GM19239 (cell line): ENCODE measurements around the gene UPK3A.
A peak's percentile ranks its signal among the peaks of the same experiment; 100 is the strongest.
"Not testable (repeated sequence)": the region's sequence is repeated elsewhere in the genome, so short reads cannot be mapped to it uniquely, and the experiment has no call there.

Experiments used
- DNase-seq: peaks from one replicate; pipeline ENCODE4 v3.0.0; 2011; ENCODE audit warnings: low spot score; ENCODE audit not compliant: insufficient read length
- FAIRE-seq: peaks from 2 replicates; lab custom pipeline; 2011; peaks lifted over from hg19 to GRCh38; lab: Jason Lieb, UNC

UPK3A gene

DNA sequence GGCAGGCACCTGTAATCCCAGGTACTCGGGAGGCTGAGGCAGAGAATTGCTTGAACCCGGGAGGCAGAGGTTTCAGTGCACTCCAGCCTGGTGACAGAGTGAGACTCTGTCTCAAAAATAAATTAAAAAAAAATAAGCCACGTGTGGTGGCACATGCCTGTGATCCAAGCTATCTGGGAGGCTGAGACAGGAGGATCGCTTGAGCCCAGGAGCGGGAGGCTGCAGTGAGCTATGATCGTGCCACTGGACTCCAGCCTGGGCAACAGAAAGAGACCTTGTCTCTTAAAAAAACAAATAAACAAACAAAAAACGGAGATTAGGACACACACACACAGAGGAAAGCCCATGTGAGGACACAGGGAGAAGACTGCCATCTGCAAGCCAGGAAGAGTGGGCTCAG is 7.0 kb upstream of the UPK3A start:
- FAIRE-seq, result not testable (repeated sequence)

DNA sequence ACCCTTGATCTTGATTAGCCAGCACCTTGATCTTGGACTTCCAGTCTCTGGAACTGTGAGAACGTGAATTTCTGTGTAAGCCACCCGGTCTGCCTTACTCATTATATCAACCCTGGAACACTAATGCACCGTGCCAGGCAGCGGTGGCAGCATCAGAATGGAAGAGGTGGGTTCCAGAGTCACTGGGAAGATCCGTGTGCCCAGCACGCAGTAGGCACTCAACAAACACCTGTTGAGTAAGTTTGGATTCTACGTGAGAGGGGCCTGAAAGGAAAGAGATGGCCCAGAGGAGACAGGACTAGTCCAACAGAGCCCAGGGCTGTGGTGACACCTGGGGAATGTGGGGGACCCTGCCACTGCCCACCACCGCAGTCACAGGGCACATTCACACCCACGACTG is 6.6 kb upstream of the UPK3A start:
- no peak for FAIRE-seq

More for the DNA sequence above, 7.0 kb upstream of the UPK3A start:
- DNase-seq, result not testable (repeated sequence)

DNA sequence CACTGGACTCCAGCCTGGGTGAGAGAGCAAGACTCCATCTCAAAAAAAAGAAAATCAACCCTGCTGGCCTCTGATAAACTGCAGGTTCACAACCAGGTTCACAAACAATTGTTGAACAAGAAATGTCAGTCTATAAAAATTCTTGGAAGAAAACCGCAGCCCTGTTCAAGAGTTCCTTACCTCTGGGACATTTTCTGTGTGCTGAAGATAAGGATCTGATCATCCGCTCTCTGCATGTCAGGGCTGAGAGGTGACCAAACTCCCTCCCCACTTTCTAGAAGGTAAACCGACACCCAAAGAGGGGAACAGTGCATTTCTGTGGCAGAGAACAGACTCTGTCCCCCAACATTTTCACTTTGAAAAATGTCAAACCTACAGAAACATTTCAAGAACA is 4.2 kb upstream of the UPK3A start:
- DNase-seq (no peak), FAIRE-seq (no peak)

More for the DNA sequence above, 6.6 kb upstream of the UPK3A start:
- no peak for DNase-seq

GRCh38 chr22:45281010-45281409 is 3.7 kb upstream of the UPK3A start:
- FAIRE-seq, result no peak
- no peak for DNase-seq

- FAIRE-seq, result no peak
Observed at GRCh38 chr22:45285263-45286058, 712 bp downstream of the UPK3A start.

GRCh38 chr22:45286854-45287551 is 2.3 kb downstream of the UPK3A start:
- FAIRE-seq, result no peak

More at GRCh38 chr22:45285263-45286058, 712 bp downstream of the UPK3A start:
- DNase-seq, result no peak

DNA sequence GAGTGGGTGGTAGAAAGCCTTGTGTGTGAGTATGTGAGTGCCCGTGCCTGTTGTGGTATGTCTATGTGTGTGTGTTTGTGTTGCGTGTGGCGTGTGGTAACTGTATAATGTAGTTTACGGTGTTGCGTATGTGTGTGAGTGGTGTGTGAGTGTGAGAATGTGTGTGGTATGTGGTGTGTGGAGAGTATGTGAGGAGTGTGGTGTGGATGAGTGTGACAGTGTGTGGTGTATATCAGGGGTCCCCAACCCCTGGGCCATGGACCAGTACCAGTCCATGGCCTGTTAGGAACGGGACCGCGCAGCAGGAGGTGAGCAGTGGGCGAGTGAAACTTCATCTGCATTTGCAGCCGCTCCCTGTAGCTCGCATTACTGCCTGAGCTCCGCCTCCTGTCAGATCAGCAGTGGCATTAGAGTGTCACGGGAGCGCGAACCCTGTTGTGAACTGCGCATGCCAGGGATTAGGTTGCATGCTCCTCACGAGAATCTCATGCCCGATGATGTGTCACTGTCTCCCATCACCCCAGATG is 5.7 kb downstream of the UPK3A start:
- DNase-seq (no peak), FAIRE-seq (no peak)

More at GRCh38 chr22:45286854-45287551, 2.3 kb downstream of the UPK3A start:
- no peak for DNase-seq

DNA sequence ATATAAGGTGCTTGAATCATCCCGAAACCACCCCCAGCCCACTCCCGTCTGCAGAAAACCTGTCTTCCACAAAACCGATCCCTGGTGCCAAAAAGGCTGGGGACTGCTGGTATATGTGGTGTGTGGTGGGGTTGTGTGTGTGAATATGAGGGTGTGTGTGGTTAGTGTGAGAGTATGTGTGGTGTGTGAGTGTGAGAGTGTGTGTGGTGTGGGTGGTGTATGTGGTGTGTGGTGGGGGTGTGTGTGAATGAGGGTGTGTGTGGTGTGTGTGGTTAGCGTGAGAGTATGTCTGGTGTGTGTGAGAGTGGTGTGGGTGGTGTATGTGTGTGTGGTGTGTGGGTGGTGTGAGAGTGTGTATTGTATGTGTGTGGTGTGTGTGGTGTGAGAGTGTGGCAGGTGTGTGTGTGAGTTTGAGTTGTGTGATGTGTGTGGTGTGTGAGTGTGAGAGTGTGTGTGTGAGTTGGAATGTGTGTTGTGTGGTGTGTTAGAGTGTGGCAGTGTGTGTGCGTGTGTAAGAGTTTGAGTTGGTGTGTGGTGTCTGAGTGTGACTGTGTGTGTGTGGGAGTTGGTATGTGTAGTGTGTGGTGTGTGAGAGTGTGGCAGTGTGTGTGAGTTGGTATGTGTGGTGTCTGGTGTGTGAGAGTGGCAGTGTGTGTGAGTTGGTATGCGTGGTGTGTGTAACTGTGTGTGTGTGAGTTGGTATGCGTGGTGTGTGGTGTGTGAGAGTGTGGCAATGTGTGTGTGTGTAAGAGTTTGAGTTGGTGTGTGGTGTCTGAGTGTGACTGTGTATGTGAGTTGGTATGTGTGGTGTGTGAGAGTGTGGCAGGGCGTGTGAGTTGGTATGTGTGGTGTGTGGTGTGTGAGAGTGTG is 6.5 kb downstream of the UPK3A start:
- no peak for FAIRE-seq
- no peak for DNase-seq

GRCh38 chr22:45291931-45292290 is 7.2 kb downstream of the UPK3A start:
- FAIRE-seq (no peak), DNase-seq (no peak)

DNA sequence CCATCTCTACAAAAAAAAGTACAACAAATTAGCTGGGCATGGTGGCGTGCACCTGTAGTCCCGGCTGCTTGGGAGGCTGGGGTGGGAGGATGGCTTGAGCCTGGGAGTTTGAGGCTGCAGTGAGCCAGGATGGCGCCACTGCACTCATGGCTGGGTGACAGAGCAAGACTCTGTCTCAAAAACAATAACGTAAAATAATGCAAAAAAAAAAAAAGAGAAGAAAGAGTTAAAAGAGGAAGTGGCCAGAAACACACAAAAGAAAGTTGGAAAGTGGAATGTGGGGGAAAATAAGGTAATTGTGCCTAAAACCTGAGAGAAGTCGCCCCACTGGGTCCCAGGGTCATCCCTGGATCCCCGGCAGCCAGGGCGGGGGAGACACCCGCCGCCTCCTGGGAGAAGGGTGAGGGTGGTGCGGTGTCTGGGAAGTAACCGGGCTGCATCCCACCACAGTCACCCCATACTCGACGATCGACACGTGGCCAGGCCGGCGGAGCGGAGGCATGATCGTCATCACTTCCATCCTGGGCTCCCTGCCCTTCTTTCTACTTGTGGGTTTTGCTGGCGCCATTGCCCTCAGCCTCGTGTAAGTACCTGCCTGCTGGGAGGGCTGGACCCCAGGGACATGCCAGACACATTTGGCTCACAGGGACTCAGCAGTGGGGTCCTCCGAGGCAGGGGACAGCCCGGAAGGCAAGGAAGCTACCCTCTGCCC is 8.1 kb downstream of the UPK3A start:
- FAIRE-seq, result no peak
- DNase-seq, result no peak

DNA sequence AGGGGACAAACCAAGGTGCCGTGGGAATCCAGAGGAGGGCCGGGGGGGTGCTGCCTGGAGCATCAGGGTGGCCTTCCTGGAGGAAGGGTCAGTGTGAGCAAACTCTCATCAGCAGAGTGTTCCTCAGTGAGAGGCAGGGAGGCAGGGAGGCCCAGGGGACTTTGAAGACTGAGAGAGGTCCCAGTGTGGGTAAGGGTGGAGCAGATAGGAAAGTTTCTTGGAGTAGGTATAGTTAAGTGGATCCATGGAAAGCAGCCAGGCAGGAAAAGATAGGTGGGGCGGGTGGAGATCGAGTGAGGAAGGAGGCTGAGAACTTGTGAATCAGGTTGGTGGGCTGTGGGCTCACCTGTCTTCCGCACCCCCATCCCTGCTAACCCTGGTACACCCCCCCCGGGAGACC is 9.3 kb downstream of the UPK3A start:
- FAIRE-seq (no peak), DNase-seq (no peak)

- FAIRE-seq, result not testable (repeated sequence)
Observed at GRCh38 chr22:45295004-45295403, 10.3 kb downstream of the UPK3A start.

GRCh38 chr22:45295492-45295891 is 10.7 kb downstream of the UPK3A start:
- FAIRE-seq (no peak), DNase-seq (no peak)

More at GRCh38 chr22:45295004-45295403, 10.3 kb downstream of the UPK3A start:
- DNase-seq, result not testable (repeated sequence)

DNA sequence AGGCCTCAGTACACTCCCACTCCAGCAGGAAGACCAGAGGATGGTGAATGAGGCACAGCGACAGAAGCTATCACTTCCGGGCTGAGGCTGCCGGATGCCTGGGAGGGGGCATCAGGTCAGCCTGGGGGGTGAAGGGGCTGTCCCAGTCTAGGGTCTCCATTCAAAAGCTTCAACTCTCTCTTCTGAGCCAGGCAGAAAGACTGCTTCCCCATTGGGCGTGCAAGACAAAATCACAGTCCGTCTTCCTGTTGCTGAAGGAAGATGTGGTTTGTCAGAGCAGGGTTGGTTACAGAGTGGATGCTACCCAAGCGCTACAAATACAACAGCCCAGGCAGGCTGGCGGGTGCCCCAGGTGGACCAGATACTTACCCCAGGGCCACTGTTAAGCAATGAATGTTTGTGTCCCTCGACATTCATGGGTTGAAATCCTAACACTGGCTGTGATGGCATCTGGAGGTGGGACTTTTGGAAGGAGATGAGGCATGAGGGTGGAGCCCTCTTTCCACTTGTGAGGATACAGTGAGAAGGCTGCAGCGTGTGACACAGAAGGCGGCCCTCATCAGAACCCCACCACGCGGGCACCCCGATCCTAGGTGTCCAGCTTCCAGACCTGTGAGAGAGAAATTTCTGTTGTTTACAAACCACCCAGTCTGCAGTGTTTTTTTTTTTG is 12.0 kb downstream of the UPK3A start:
- peak; percentile 72 for FAIRE-seq
- no peak for DNase-seq

DNA sequence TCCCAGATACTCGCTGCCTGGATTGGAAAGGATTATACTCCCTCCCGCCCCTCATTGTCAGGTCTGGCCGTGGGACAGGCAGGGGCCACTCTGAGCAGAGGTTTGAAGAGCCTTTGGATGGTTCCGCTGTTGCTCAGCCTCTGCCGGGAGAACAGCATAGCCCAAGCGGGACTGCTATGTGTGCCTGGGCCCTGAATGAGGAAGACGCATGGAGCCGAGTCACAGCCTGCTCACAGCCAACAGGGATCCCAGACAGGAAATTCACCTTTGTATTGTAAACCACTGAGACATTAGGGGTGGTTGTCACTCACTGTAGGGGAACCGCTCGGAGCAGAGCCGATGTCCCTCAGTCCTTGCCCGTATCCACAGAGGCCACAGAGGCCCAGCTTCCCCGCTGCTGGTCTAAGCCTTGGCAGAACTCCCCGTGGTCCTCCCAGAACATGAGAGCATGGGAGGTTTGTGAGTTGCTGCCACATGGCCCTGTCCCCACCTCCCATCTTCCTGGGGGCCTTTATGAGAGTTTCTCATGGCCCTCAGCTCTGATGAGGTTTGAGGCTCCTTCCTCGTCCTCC is 14.3 kb downstream of the UPK3A start:
- no peak for FAIRE-seq
- no peak for DNase-seq

DNA sequence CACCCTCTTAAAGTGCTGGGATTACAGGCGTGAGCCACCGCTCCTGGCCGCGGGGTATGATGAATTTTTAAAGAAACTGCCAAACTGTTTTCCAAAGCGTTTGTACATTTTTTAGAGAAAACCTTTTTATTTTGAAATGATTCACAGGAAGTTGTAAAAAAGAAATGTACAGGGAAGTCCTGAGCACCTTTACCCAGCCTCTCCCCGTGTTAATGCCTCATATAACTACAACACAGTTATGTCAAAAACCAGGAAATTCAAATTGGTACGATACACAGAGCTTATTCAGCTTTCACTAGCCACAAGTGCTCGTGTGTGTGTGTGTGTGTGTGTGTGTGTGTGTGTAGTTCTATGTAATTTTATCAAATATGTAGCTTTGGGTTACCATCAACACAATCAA is 18.0 kb downstream of the UPK3A start:
- DNase-seq (no peak), FAIRE-seq (no peak)

GRCh38 chr22:45303181-45303580 is 18.4 kb downstream of the UPK3A start:
- DNase-seq, result no peak
- no peak for FAIRE-seq

- no peak for DNase-seq
- no peak for FAIRE-seq
Observed at GRCh38 chr22:45304971-45305370, 20.2 kb downstream of the UPK3A start.
